ENCODE results near the gene AMPD2. TPM values are rescaled to one million over a fixed set of nuclear protein-coding genes. Genes with fewer than 3 reads are reported as not detected.
A peak's percentile ranks its signal among the peaks of the same experiment; 100 is the strongest.

AMPD2 gene
- total and polyA plus RNA-seq, 2 of the 8 experiments (the other 6 are each of a cell fraction or from before 2014, with no cell fraction given), result 37.2 to 67.7 TPM

- FAIRE-seq (no peak), DNase-seq (ENCODE audit: low read depth in 1 of 2, low spot score in 2 of 2) (peak in 1 of 2 experiments; percentile 35)
- no peak overlapping the region for H3K4ac ChIP-seq (replicated peaks; ENCODE audit: insufficient read length, low read depth, low read length)
- no peak overlapping the region for H3K18ac ChIP-seq (ENCODE audit: extremely low read depth, low read length)
- no peak overlapping the region; the same call in 1 of the 2 replicates for H2BK5ac ChIP-seq (ENCODE audit: low read depth, low read length)
- 77% methylated on average over 8 of the region's 10 CpGs; no CpG with 5 or more reads in 1 of the 2 experiments for WGBS, 2 experiments (ENCODE audit: extremely low coverage in 1 of 2, insufficient coverage in 1 of 2, insufficient read length in 1 of 2, insufficient replicate concordance in 2 of 2, low coverage in 1 of 2, low lambda C conversion rate in 2 of 2, missing lambda C conversion rate in 1 of 2)
- H4K91ac ChIP-seq (replicated peaks; ENCODE audit: insufficient read length, low read length), result no peak overlapping the region
- CTCF ChIA-PET (ENCODE audit: partially characterized antibody), result interaction anchor here (0.6 to 10.4 kb wide), 18 partner anchors 10 to 380 kb away, joined by 3 to 73 read pairs (median 4); partner anchors contain the start of gene GNAI3
- H2BK120ac ChIP-seq (replicated peaks; ENCODE audit: low read depth, low read length), result no peak overlapping the region
- peaks cover 0 to 2% (median 0%) of the 10 kb centered on the region in 4 experiments; a peak in 3 of 7 replicates for H3K4me1 ChIP-seq (replicated peaks in 1 of 4; ENCODE audit: control insufficient read depth in 3 of 4, insufficient read depth in 4 of 4, low read length in 3 of 4)
- no peak overlapping the region for H3K23ac ChIP-seq (ENCODE audit: insufficient read length)
- peaks cover 0 to 2% of the 10 kb centered on the region in 2 experiments; a peak in 1 of 4 replicates for H3K79me2 ChIP-seq (ENCODE audit: control insufficient read depth in 1 of 2, insufficient read depth in 2 of 2, low read length in 2 of 2)
- no peak overlapping the region for H2BK20ac ChIP-seq (ENCODE audit: low read length)
- H2AK5ac ChIP-seq (ENCODE audit: low read depth, low read length), result no peak overlapping the region
- H4K5ac ChIP-seq (ENCODE audit: insufficient read length, low read depth, low read length), result no peak overlapping the region
- no peak overlapping the region for H3K4me3 ChIP-seq (ENCODE audit: extremely low read depth in 1 of 4, insufficient read depth in 2 of 4, low read depth in 3 of 4, low read length in 4 of 4)
- H3K9me3 ChIP-seq (ENCODE audit: insufficient read depth in 2 of 2, low read depth in 1 of 2, low read length in 1 of 2), result no peaks in the 10 kb centered on the region
- no peak overlapping the region for H3K56ac ChIP-seq (replicated peaks; ENCODE audit: insufficient read length, low read depth, low read length)
- no peaks in the 10 kb centered on the region for H3K27me3 ChIP-seq (replicated peaks in 1 of 4; ENCODE audit: control insufficient read depth in 3 of 4, extremely low read depth in 1 of 4, insufficient read depth in 3 of 4, low read length in 3 of 4)
- TF ChIP-seq RXRA (IDR thresholded peaks at IDR 0.05; ENCODE audit: insufficient read depth, low read depth, low read length), result no peak
- no peak for TF ChIP-seq JUND (IDR thresholded peaks at IDR 0.05; ENCODE audit: low read length)
- no peak overlapping the region for H3K4me2 ChIP-seq (ENCODE audit: insufficient read depth in 1 of 2, low read depth in 2 of 2, low read length in 2 of 2)
- H3K9ac ChIP-seq (replicated peaks in 1 of 4; ENCODE audit: extremely low read depth in 1 of 4, low read depth in 3 of 4, low read length in 3 of 4), result no peak overlapping the region
- POLR2A ChIA-PET (ENCODE audit: partially characterized antibody), result interaction anchor here (1.0 kb wide), 1 partner anchor 81 kb away, joined by 3 read pairs; the partner anchor contains the start of gene GNAI3
- H2BK15ac ChIP-seq (ENCODE audit: low read length), result no peak overlapping the region
- H3K23me2 ChIP-seq (ENCODE audit: low read depth, low read length), result no peaks in the 10 kb centered on the region
- H2BK12ac ChIP-seq (ENCODE audit: low read depth, low read length), result no peak overlapping the region
- no peak overlapping the region for H4K8ac ChIP-seq (ENCODE audit: extremely low read depth, insufficient read depth, low read length)
- no peak overlapping the region for H3K27ac ChIP-seq (ENCODE audit: low read depth, low read length)
- no peak overlapping the region for H2AFZ ChIP-seq (ENCODE audit: low read length)
- H3K79me1 ChIP-seq (ENCODE audit: low read depth, low read length), result no peaks in the 10 kb centered on the region
- peaks cover 0 to 21% of the 10 kb centered on the region in 2 experiments for H4K20me1 ChIP-seq (replicated peaks in 1 of 2; ENCODE audit: control insufficient read depth in 1 of 2, insufficient read depth in 2 of 2, low read length in 2 of 2)
- peaks cover 17 to 27% (median 24%) of the 10 kb centered on the region in 4 experiments for H3K36me3 ChIP-seq (ENCODE audit: control insufficient read depth in 2 of 4, insufficient read depth in 4 of 4, low read length in 3 of 4)
- H3K14ac ChIP-seq (ENCODE audit: insufficient read length), result no peak overlapping the region
Observed at GRCh38 chr1:109629372-109630030, 9.9 kb downstream of the AMPD2 start.

Data from H1 (cell line).